Measurements from ENCODE around the gene EPX. TPM values are rescaled to one million over a fixed set of nuclear protein-coding genes. Genes with fewer than 3 reads are reported as not detected.

The EPX gene
- total RNA-seq, 1 experiment from 2014 or later = not detected

GRCh38 chr17:58217766-58218165, 25.2 kb downstream of the EPX start:
- no peak overlapping the region for H3K27ac ChIP-seq (ENCODE audit: insufficient read length, low read depth, low read length)
- no peaks in the 10 kb centered on the region for H3K4me1 ChIP-seq (ENCODE audit: insufficient read depth, low read length)
- no CpG with 5 or more reads among the region's 3 CpGs for WGBS (ENCODE audit: extremely low coverage, insufficient read length, low lambda C conversion rate)
- H4K5ac ChIP-seq (ENCODE audit: insufficient read length, low read depth, low read length) = no peak overlapping the region
- H3K4me2 ChIP-seq (ENCODE audit: insufficient read depth, insufficient read length, low read length) = no peak overlapping the region
- H3T11ph ChIP-seq (ENCODE audit: low read length) = no peak overlapping the region
- H2AK5ac ChIP-seq (ENCODE audit: insufficient read length, low read length) = no peak overlapping the region
- peak overlapping the region; percentile 36 to 94 for H3K4me3 Mint-ChIP-seq
- no peak overlapping the region for H3K23ac ChIP-seq (ENCODE audit: insufficient read length, low read depth, low read length)
- no peak overlapping the region for H2BK20ac ChIP-seq (ENCODE audit: low read depth, low read length, poor library complexity, severe bottlenecking)
- DNase-seq = no peak
- H3K9me3 Mint-ChIP-seq = no peaks in the 10 kb centered on the region; a peak in 2 of 5 replicates
- no peak overlapping the region for H3K56ac ChIP-seq (ENCODE audit: insufficient read length, low read depth, low read length)
- H2BK5ac ChIP-seq (ENCODE audit: insufficient read length, low read length) = no peak overlapping the region
- no peak overlapping the region for H2BK120ac ChIP-seq (ENCODE audit: low read depth, low read length, poor library complexity, severe bottlenecking)
- H3K79me1 ChIP-seq (ENCODE audit: insufficient read depth, low read depth, low read length, poor library complexity, severe bottlenecking) = no peaks in the 10 kb centered on the region
- peaks cover 11% of the 10 kb centered on the region; the same call in 1 of the 2 replicates for H3K27me3 Mint-ChIP-seq (ENCODE audit: low read depth)
- TF ChIP-seq CTCF (conservative IDR thresholded peaks at IDR 0.05) = no peak
- no peak overlapping the region for H2BK12ac ChIP-seq (ENCODE audit: insufficient read length, low read depth, low read length)
- no peak overlapping the region for H2BK15ac ChIP-seq (ENCODE audit: low read depth, low read length)
- H4K91ac ChIP-seq (ENCODE audit: insufficient read length, low read depth, low read length) = no peak overlapping the region
- H4K20me1 ChIP-seq (ENCODE audit: control insufficient read depth, insufficient read depth, insufficient read length) = no peaks in the 10 kb centered on the region
- no peak overlapping the region for H2AFZ ChIP-seq (ENCODE audit: low read length)
- no peak overlapping the region for H3K27ac Mint-ChIP-seq
- no peaks in the 10 kb centered on the region for H3K9me3 ChIP-seq (ENCODE audit: control insufficient read depth, low read depth, low read length)
- peaks cover 0 to 23% (median 18%) of the 10 kb centered on the region in 3 experiments; a peak in 5 of 7 replicates for H3K36me3 Mint-ChIP-seq (ENCODE audit: insufficient read depth in 1 of 3, low read depth in 3 of 3)
- H3K14ac ChIP-seq (ENCODE audit: insufficient read depth, low read length) = no peak overlapping the region
- H3K4me1 Mint-ChIP-seq = peaks cover 9 to 13% of the 10 kb centered on the region in 2 experiments
- H3K18ac ChIP-seq (ENCODE audit: insufficient read length, low read depth, low read length) = no peak overlapping the region
- no peak overlapping the region for H3K9ac ChIP-seq (ENCODE audit: extremely low read depth, insufficient read length, low read length)
- H3K27me3 ChIP-seq (ENCODE audit: insufficient read depth, low read length) = no peaks in the 10 kb centered on the region
- H4K8ac ChIP-seq (replicated peaks; ENCODE audit: insufficient read length, low read depth, low read length) = no peak overlapping the region
- H3K79me2 ChIP-seq (ENCODE audit: insufficient read depth, low read length) = no peaks in the 10 kb centered on the region
- H3K4ac ChIP-seq (ENCODE audit: low read depth, low read length) = no peak overlapping the region
- H3K23me2 ChIP-seq (ENCODE audit: insufficient read length, low read depth, low read length, poor library complexity, severe bottlenecking) = peaks cover 7% of the 10 kb centered on the region

Data from H9 (cell line).